Osteoblast (primary cell): ENCODE data around the gene MND1. TPM values are rescaled to one million over a fixed set of nuclear protein-coding genes. Genes with fewer than 3 reads are reported as not detected.

Experiments used
- DNase-seq: peaks from one replicate; pipeline ENCODE4 v3.0.0; 2011; ENCODE audit warnings: low spot score, mixed read lengths; ENCODE audit not compliant: insufficient read length; ENCODE audit errors: missing footprints
- H2AFZ ChIP-seq: 2 replicates; pipeline ENCODE4 v1.6.0; 2011; ENCODE audit warnings: mild to moderate bottlenecking, low read length
- H3K27ac ChIP-seq: 2 replicates; pipeline ENCODE4 v1.5.1; 2011; ENCODE audit warnings: mild to moderate bottlenecking, low read depth, low read length, moderate library complexity
- H3K27me3 ChIP-seq: 2 replicates; pipeline ENCODE4 v1.6.0; 2012; ENCODE audit warnings: mild to moderate bottlenecking, control low read depth, inconsistent platforms, low read length, moderate library complexity; ENCODE audit not compliant: insufficient read depth
- H3K36me3 ChIP-seq: 2 replicates; pipeline ENCODE4 v1.5.1; 2011; ENCODE audit warnings: mild to moderate bottlenecking, low read length, control low read depth, moderate library complexity; ENCODE audit not compliant: insufficient read depth
- H3K4me1 ChIP-seq: 2 replicates; pipeline ENCODE4 v1.5.1; 2011; ENCODE audit warnings: mild to moderate bottlenecking, low read length, control low read depth, moderate library complexity; ENCODE audit not compliant: insufficient read depth
- H3K4me2 ChIP-seq: 2 replicates; pipeline ENCODE4 v1.6.0; 2011; ENCODE audit warnings: mild to moderate bottlenecking, low read length; ENCODE audit not compliant: insufficient read depth
- H3K4me3 ChIP-seq: fragments of 200-600 bp; sonication (generic); 3 replicates; pipeline ENCODE4 v1.5.1; 2012; ENCODE audit warnings: mild to moderate bottlenecking, low read length, inconsistent platforms; ENCODE audit not compliant: insufficient read depth
- H3K79me2 ChIP-seq: 2 replicates; pipeline ENCODE4 v1.6.0; 2012; ENCODE audit warnings: mild to moderate bottlenecking, low read length, control low read depth, inconsistent platforms; ENCODE audit not compliant: insufficient read depth
- H3K9me3 ChIP-seq: 2 replicates; pipeline ENCODE4 v1.5.1; 2011; ENCODE audit warnings: low read depth, low read length, control low read depth
- H4K20me1 ChIP-seq: 2 replicates; pipeline ENCODE4 v1.6.0; 2012; ENCODE audit warnings: mild to moderate bottlenecking, low read length, control low read depth; ENCODE audit not compliant: insufficient read depth
- total RNA-seq: library from RNA; depleted of rRNA; stranded (reverse); fragments of >200 nt; gene quantifications from 2 replicates; pipeline ENCODE4 v1.2.3, GENCODE V29; 2012
- TF ChIP-seq, protein P1 (sequence below): IDR thresholded peaks from 2 replicates; pipeline ENCODE4 v1.5.1; 2011; ENCODE audit warnings: mild to moderate bottlenecking, low read depth, low read length, moderate library complexity; ENCODE audit errors: extremely low read depth

MND1 gene
- total RNA-seq, 1 donor, result 1.4 TPM

DNA sequence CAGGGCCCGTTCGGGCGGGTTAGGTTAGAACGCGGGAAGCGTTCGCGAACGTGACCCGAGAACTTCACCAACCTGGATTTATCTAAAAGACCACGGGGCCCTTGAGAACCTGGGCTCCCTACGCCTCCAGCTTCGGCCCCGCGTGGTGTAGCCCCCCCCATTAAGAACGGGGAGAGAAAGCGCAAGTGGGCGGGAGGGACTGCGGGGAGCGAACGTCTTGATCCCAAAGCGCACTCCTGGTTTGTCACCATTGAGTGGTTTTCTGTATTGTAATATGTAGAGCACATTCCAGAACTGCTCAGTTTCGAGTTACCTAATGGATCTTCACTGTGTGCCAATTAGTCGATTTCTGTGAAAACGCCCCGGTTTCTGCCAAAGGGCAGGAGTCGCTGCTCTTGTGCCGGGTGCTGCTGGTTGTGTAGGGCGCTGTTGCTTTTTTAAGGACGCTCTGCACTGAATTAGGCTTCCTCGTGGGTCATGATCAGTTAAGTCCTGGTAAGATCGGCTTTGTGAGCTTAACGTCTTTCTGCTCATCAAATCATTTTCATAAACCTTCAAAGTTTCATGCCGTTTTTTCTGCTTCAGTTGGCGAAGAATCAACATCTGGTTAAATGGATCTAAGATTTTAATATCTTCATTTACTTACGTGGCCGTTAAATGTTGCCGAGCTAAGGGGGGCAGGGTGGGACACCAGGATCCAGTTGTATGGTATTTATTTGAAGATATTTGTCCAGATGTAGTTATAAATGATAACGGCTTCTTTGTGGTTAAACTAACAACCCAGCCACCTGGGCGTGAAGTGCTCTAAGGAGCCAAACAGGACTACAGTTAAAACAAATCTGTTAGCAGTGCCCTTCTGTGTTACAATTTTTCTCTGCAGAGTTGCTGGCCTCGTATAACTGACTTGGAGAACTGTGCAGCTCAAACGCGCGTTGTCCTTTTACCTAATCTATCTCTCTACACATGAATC is 809 bp downstream of the MND1 start:
- H3K4me3 ChIP-seq, result peak overlapping the region; percentile 86
- H4K20me1 ChIP-seq, result no peaks in the 10 kb centered on the region
- H3K79me2 ChIP-seq, result peaks cover 18% of the 10 kb centered on the region
- peak; percentile 68 for DNase-seq
- H2AFZ ChIP-seq, result peak overlapping the region; percentile 95
- H3K4me2 ChIP-seq, result peak overlapping the region; percentile 97
- peaks cover 10% of the 10 kb centered on the region for H3K4me1 ChIP-seq
- no peaks in the 10 kb centered on the region for H3K9me3 ChIP-seq
- TF ChIP-seq, protein P1, sequence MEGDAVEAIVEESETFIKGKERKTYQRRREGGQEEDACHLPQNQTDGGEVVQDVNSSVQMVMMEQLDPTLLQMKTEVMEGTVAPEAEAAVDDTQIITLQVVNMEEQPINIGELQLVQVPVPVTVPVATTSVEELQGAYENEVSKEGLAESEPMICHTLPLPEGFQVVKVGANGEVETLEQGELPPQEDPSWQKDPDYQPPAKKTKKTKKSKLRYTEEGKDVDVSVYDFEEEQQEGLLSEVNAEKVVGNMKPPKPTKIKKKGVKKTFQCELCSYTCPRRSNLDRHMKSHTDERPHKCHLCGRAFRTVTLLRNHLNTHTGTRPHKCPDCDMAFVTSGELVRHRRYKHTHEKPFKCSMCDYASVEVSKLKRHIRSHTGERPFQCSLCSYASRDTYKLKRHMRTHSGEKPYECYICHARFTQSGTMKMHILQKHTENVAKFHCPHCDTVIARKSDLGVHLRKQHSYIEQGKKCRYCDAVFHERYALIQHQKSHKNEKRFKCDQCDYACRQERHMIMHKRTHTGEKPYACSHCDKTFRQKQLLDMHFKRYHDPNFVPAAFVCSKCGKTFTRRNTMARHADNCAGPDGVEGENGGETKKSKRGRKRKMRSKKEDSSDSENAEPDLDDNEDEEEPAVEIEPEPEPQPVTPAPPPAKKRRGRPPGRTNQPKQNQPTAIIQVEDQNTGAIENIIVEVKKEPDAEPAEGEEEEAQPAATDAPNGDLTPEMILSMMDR, result no peak
- H3K27ac ChIP-seq, result peak overlapping the region; percentile 35
- H3K36me3 ChIP-seq, result no peaks in the 10 kb centered on the region
- H3K27me3 ChIP-seq, result no peaks in the 10 kb centered on the region

DNA sequence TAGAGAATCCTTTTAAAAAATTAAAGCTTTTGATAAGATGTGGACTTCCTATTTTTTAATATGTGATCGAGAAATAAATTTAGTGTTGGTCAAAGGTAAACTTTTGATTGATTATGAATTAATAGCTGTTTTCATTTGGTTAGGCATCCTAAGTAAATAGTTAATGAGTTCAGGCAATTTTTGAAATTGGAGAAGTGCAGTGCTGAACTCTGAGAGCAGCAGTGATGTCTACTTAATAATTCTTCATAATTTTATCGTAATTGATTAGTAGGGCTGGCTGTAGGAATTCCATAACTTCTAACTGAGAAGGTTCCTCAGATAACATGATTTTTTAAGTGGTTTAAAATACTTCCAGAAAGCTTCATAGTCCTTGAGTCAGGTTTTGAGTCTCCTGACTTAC is 1.5 kb downstream of the MND1 start:
- Histone ChIP-seq H2AFZ (peak overlapping the region; percentile 95), H3K27ac (no peak overlapping the region), H3K79me2 (peaks cover 18% of the 10 kb centered on the region), H3K27me3 (no peaks in the 10 kb centered on the region), H3K36me3 (no peaks in the 10 kb centered on the region), H3K4me1 (peaks cover 10% of the 10 kb centered on the region), H4K20me1 (no peaks in the 10 kb centered on the region), H3K4me2 (peak overlapping the region; percentile 97), H3K4me3 (peak overlapping the region; percentile 86), H3K9me3 (no peaks in the 10 kb centered on the region)
- DNase-seq, result no peak
- TF ChIP-seq, protein P1, result no peak

DNA sequence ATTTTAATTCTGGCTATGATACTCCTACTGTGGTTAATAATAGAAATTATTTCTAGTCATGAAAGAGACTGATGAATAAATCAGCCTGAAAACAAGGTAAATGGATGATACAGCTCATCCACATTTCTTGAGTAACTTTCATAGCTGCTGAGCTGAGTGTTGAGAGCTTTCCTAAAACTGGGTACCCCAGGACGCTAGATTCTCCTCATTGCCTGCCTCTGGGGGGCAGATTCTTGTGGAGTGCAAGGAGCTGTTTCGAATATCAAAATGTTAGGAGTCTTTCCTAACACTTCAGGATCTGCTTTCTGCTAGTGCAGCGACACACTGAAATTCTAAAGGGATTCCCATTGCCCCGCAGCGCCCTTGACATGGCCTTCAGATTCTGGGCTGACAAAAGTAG is 2.1 kb downstream of the MND1 start:
- Histone ChIP-seq H3K4me3 (no peak overlapping the region), H2AFZ (no peak overlapping the region), H3K27ac (no peak overlapping the region), H3K4me1 (peaks cover 8% of the 10 kb centered on the region), H3K27me3 (no peaks in the 10 kb centered on the region), H3K79me2 (peaks cover 18% of the 10 kb centered on the region), H3K36me3 (no peaks in the 10 kb centered on the region), H3K4me2 (no peak overlapping the region), H3K9me3 (no peaks in the 10 kb centered on the region), H4K20me1 (no peaks in the 10 kb centered on the region)
- TF ChIP-seq, protein P1, result peak; percentile 21
- no peak for DNase-seq

DNA sequence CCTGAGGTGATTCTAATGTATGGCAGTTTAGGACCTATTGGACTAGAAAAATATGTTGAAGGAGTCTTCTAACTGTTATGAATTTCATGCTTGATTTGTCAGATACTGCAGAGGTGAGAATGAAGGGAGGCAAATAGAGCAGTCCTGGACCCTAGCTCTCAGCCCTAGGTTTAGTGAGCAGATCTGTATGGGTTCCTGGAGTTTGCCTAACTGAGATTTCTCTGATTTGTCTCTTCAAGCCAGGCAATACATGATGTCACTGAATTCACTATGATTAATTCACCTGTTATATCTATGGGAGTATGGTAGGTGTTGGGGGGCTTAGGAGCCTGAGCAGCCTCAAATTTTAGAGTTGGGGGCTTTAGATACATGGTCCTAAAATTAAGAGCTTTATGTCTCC is 2.6 kb downstream of the MND1 start:
- Histone ChIP-seq H3K79me2 (peaks cover 18% of the 10 kb centered on the region), H3K4me2 (no peak overlapping the region)
- TF ChIP-seq, protein P1, result no peak

More for the DNA sequence above, 2.6 kb downstream of the MND1 start:
- no peak overlapping the region for H3K27ac ChIP-seq
- no peaks in the 10 kb centered on the region for H3K27me3 ChIP-seq
- H3K4me3 ChIP-seq, result no peak overlapping the region
- no peak overlapping the region for H2AFZ ChIP-seq
- no peaks in the 10 kb centered on the region for H3K9me3 ChIP-seq
- peaks cover 5% of the 10 kb centered on the region for H3K4me1 ChIP-seq
- H4K20me1 ChIP-seq, result no peaks in the 10 kb centered on the region
- DNase-seq, result no peak
- H3K36me3 ChIP-seq, result no peaks in the 10 kb centered on the region
